GM21447 (cell line): Measurements from ENCODE around the gene FOSB.

Source experiments
- ATAC-seq: cut with Tn5 transposase; IDR thresholded peaks from one replicate; pipeline ENCODE4 v1.9.1; 2021; ENCODE audit not compliant: unreplicated experiment

The FOSB gene

GRCh38 chr19:45467115-45467455, 711 bp upstream of the FOSB start:
- peak; percentile 1 for ATAC-seq

- ATAC-seq, result no peak
These were observed 409 bp downstream of the FOSB start for GRCh38 chr19:45468159-45468651.

GRCh38 chr19:45468803-45469131, 971 bp downstream of the FOSB start:
- ATAC-seq, result peak; percentile 12

- peak; percentile 50 for ATAC-seq
These were observed 1.5 kb downstream of the FOSB start for GRCh38 chr19:45469132-45469944.

GRCh38 chr19:45469945-45470761, 2.4 kb downstream of the FOSB start:
- no peak for ATAC-seq

- ATAC-seq, result no peak
These were observed 2.9 kb downstream of the FOSB start for GRCh38 chr19:45470762-45471081.

- no peak for ATAC-seq
These were observed 3.5 kb downstream of the FOSB start for GRCh38 chr19:45471111-45471930.

GRCh38 chr19:45471931-45472562, 4.3 kb downstream of the FOSB start:
- ATAC-seq, result no peak

- ATAC-seq, result no peak
These were observed 5.0 kb downstream of the FOSB start for GRCh38 chr19:45472563-45473366.

GRCh38 chr19:45473367-45473681, 5.5 kb downstream of the FOSB start:
- no peak for ATAC-seq

- ATAC-seq, result no peak
These were observed 6.1 kb downstream of the FOSB start for GRCh38 chr19:45473682-45474605.

GRCh38 chr19:45474606-45475521, 7.1 kb downstream of the FOSB start:
- ATAC-seq, result no peak

GRCh38 chr19:45475537-45476291, 7.9 kb downstream of the FOSB start:
- ATAC-seq, result no peak

GRCh38 chr19:45476304-45476703, 8.5 kb downstream of the FOSB start:
- no peak for ATAC-seq

- no peak for ATAC-seq
These were observed 9.4 kb downstream of the FOSB start for GRCh38 chr19:45477186-45477585.

GRCh38 chr19:45477713-45478453, 10.1 kb downstream of the FOSB start:
- no peak for ATAC-seq
